ENCODE measurements around the gene HEATR1. TPM values are rescaled to one million over a fixed set of nuclear protein-coding genes. Genes with fewer than 3 reads are reported as not detected.
"Not testable (repeated sequence)": the region's sequence is repeated elsewhere in the genome, so short reads cannot be mapped to it uniquely, and the experiment has no call there.

Gene HEATR1
- total RNA-seq, 1 donor from 2014 or later = 27.8 TPM

DNA sequence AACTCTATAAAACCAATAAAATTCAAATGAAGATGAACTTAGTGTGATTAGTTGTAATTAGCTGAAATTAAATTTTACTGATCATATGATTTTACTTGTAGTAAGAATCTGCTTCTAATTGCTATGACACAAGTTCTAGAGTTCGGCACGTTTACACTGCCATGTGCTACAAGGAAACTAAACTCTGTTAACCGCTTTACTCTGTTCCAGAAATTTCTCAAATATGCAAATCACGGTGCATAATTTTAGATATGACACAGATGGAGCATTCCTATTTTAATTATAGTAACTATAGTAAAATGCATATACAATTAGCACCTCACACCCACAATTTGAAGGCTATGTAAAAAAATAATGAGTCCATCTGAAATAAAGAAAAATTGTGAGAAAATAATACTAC lies 14.8 kb downstream of the HEATR1 start:
- DNase-seq (ENCODE audit: extremely low read depth, low read depth, low spot score) = no peak

DNA sequence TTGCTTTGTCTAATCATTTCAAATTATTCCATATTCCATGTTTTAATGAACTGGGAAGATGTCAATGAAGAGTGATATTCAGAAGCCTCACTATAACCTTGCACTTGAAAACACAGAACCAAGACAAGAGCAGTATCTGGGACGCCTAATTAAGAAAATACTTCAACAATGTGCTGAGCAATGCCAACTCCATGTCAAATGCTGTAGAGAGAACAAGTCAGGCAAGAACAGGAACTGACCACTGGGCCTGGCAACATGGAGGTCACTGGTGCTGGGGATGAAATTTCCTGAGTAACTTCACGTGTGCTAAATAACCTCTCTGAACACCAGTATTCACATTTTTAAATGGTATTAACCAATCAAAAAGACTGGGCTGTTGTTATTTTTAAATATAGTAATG lies 22.8 kb downstream of the HEATR1 start:
- no peak for DNase-seq (ENCODE audit: extremely low read depth, low read depth, low spot score)

DNA sequence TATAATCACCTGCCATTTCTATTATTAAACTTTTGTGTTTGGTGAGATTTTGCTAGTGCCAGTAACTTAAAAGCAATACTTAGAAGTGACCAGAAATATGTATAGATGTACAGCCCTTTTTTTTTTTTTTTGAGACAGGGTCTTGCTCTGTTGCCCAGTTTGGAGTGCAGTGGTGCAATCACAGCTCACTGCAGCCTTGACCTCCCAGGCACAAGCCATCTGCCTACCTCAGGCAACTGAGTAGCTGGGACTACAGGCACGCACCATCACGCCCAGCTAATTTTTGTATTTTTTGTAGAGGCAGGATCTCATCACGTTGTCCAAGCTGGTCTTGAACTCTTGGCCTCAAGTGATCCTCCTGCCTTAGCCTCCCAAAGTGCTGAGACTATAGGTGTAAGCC lies 23.9 kb downstream of the HEATR1 start:
- DNase-seq (ENCODE audit: extremely low read depth, low read depth, low spot score) = not testable (repeated sequence)

DNA sequence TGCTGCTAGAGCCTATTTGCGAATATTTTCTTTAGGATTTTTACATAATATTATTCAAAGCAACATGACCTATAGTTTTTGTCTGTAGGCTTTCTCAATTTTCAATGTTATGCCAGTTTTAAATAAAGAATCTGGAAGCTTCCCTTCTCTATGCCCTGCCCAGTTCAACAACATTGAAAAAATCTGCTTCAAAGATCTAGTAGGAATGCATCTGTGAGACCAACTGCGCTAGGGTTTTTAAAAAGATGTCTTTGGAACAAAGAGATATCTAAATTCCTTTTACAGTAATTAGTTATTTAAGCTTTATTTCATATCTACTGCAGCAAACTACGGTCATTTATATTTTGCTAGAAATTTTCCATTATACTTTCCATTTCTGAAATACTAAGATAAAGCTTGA lies 25.7 kb downstream of the HEATR1 start:
- no peak for DNase-seq (ENCODE audit: extremely low read depth, low read depth, low spot score)

DNA sequence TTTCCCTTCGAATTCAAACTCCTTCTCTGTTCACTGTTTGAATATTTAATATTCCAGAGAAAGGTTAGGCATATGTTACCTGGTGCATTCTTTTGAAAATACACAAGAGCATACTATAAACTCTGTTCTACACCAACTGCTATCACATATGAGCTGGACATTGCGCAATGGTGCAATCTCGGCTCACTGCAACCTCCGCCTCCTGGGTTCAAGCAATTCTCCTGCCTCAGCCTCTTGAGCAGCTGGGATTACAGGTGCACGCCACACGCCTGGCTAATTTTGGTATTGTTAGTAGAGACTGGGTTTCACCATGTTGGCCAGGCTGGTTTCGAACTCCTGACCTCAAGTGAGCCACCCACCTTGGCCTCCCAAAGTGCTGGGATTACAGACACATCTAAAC lies 27.3 kb downstream of the HEATR1 start:
- not testable (repeated sequence) for DNase-seq (ENCODE audit: extremely low read depth, low read depth, low spot score)

DNA sequence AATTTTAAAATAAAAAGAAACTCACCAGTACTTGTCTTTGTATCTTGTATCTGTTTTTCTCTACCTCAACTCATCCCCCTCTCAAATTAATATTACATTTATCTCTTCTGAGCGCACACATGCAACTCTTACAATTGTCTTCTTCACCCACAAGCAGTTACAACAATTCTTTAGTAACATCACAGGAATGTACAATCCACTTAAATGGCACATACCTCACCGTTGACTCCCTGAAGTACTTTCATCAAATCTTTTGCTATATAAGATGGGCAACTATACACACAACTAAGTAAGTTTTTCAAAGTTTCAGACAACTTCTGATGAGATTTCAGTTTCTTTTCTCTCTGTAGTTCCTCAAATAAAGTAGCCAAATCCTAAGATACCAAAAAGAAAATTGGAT lies 28.3 kb downstream of the HEATR1 start:
- no peak for DNase-seq (ENCODE audit: extremely low read depth, low read depth, low spot score)

DNA sequence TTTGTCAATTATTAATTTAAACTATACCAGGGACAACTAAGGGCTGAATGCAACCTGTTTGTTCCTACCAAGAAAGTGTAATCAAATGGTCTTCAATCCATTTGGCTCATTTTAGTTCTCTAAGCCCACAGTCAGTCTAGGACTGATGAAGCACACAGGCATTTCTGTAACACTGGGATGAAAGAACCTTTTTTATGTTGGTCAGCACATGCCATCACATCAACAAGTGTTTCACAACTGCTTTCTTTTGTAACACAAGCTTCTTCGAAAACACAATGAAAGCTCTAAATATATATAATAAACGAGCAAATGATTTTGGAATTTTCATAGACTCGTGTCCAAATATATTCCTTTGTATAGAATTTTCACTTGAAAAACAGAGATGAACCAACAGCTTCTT lies 28.8 kb downstream of the HEATR1 start:
- no peak for DNase-seq (ENCODE audit: extremely low read depth, low read depth, low spot score)

DNA sequence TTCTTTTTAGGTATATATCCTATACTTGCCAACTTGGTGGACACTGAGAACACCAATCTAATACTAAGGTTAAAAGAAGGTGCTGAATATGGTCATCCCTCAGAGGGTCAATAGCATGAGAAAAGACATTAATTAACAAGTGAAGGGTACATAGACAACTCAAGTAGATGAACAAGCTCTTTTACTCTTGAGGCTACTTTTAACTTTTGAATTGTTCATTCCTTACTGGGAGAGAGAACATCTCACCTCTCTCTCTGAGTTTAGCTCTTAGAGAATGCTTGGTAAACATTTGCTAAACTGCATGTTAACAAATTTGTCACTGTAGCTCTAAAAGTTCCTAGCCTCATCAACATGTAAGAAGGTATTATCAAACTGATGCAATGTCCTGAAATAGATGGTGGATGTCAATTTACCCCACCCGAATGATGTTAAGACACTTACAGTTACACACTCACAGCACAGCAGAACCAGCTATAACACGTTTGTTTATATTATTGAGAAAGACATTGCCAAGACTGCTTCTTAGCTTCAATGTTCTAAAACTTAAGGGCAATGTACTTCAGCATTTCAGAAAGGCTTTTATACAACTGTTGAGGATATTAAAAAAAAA lies 35.9 kb downstream of the HEATR1 start:
- DNase-seq (ENCODE audit: extremely low read depth, low read depth, low spot score) = no peak

DNA sequence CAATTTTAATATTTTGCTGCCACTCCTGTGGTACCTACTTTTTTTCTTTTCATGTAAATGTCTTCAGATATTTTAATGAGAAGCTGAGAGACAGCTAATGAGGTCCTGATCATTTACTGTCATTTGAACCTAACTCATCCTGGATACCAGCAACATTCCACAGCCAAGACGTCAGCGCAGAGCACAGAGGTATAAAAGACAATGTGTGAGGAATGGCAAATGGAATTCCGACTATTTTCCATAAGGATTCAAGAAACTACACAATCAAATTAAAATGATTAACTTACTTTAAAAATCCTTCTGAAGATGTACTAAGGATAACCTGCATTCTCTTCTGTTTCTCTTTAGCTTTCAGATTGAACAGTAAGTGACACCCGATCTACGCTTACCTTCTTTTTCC lies 38.8 kb downstream of the HEATR1 start:
- DNase-seq (ENCODE audit: extremely low read depth, low read depth, low spot score) = no peak

DNA sequence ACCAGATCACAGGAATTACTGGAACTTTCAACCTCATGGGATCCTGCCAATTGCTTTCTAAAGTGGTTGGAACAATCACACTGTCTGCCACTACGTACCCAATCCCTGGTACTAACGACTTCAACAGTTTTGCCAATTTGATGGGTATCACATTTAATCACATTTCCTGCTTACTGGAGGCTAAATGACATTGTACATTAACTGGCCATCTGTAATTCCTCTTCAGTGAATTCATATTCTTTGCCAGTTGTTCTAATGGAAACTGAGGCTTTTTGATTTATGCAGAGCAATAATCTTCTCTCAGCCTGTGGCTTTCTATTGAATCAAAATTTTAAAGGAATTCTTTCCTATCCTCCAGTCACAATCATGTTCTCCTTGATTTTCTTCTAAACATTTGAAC lies 42.3 kb downstream of the HEATR1 start:
- no peak for DNase-seq (ENCODE audit: extremely low read depth, low read depth, low spot score)

DNA sequence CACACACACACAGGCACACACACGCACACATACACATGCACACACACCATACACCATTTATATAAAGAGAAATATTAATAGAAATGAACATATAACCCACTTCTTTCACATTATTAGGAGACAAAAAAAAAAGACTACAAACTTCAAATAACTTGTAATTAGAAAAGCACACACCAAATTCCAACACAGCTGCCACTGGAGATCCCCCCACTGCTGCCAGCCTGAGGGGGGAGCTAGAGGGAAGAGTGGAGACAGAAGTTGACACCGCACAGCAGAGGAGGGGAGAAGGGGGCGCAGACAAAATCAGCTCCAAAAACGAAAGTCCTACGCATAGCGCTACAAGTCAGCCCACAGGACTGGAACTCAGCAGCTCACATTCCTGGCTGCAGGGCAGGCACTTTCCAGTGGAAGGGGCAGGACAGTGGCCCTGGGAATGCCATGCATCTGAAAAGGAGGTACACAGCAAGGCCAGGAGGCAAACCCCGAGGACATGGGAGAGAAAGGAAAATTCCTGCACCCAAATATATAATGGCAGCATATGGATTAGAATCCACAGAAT lies 44.0 kb downstream of the HEATR1 start:
- no peak for DNase-seq (ENCODE audit: extremely low read depth, low read depth, low spot score)

DNA sequence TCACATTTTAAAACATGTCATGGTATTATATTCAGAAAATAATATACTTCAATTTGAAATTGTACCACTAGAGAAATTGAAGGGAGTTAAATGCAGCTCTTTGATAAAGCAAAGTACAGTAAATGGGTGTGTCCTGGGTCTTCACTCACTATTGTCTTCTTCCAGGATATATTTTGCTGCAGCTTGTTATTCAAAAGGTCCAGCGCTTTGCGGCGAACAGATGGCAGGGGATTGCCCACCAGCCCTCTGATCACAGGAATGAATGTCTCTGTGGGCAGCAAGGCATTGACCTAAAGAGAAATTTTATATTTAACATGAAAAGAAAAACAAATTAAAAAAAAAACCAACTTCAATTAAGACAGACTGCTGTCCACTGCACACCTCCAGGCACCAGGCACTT lies 45.5 kb downstream of the HEATR1 start:
- no peak for DNase-seq (ENCODE audit: extremely low read depth, low read depth, low spot score)

DNA sequence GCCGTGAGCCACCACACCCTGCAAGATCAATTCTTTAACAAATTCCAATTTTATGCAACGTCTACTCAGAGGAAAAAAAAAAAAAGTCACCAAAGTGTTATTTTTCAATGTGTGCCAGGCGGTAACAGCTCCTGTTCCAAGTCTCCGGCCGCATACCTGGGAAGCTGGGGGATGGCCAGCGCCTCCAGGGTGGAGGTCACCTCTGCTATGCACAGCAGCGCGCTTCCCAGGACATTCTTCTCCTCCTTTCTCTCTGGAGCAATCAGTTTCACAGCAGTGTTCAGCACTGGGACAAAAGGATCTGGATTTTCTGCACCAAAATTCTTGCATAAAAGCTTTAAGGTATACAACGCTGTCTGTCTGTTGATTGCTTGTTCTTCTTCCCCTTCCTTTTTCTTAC lies 46.2 kb downstream of the HEATR1 start:
- no peak for DNase-seq (ENCODE audit: extremely low read depth, low read depth, low spot score)

DNA sequence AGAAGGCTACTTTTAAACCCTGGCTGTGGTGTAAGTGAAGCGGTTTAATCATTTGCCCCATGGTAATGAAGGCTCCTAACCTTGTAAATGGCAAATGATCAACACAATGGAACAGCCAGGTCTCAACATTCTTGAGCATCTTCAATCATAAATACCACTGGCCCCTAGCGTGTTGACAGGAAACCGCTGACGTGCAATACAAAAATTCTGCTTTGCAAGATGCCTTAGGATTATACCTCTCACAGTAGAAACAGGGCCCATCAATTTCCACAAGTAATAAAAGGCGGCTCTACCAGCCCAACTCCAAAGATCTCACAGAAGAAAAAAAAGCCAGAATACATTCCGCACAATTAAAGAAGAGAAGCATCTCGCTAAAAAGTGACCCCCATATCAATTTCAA lies 47.7 kb downstream of the HEATR1 start:
- no peak for DNase-seq (ENCODE audit: extremely low read depth, low read depth, low spot score)

DNA sequence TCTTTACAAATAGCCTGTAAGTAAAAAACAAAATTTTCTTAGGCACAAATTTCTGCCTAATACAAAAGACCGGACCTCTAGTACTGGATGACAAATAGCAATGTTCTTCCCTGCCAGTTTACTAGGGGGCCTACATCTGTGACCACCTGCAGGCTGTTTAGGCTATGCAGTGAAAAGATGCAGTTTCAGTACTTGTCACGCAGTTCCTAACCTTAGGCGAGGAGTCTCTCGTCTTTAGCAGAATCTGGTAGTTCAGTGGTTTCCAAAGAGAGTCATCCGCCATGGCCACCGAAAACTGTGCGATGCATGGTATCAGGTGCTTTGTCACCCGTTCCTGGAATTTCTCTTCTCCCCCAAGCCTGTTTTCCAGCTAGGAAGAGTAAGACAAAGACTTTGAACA lies 50.9 kb downstream of the HEATR1 start:
- DNase-seq (ENCODE audit: extremely low read depth, low read depth, low spot score) = no peak

DNA sequence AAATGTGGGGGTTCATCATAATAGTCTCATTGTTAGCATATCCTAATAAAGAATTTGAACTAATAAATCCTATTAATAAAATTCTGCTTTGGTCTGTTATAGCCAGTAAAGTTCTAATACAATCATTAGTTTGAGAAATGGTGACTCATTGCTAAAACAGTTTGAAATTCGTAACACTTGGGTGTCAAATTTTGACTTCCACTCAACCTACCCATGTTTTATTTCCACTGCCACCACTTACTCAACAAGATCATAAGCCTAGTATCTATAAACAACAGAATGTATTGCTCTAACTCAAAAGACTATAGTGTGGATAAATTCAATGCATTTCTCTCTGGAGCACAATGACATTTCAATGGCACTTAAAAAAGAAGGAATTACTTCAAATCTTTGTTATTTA lies 51.4 kb downstream of the HEATR1 start:
- no peak for DNase-seq (ENCODE audit: extremely low read depth, low read depth, low spot score)

DNA sequence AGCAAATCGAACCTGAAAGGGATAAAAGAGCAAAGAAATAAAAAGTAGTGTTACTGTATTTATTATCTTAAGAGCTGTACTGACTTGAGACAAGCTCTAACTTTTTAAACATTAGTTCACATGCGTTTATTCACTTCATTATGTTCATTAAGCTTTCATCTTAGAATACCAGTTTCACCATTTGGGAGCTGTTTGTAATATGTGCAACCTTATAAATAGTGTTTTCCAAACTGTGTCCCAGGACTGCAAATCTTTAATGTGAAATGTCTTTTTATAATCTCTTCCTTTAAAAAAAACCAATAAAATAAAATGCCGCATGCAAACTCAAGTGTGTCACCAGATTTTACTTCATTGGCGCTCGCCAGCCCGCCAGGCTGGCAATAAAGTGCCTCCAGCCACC lies 52.2 kb downstream of the HEATR1 start:
- no peak for DNase-seq (ENCODE audit: extremely low read depth, low read depth, low spot score)

DNA sequence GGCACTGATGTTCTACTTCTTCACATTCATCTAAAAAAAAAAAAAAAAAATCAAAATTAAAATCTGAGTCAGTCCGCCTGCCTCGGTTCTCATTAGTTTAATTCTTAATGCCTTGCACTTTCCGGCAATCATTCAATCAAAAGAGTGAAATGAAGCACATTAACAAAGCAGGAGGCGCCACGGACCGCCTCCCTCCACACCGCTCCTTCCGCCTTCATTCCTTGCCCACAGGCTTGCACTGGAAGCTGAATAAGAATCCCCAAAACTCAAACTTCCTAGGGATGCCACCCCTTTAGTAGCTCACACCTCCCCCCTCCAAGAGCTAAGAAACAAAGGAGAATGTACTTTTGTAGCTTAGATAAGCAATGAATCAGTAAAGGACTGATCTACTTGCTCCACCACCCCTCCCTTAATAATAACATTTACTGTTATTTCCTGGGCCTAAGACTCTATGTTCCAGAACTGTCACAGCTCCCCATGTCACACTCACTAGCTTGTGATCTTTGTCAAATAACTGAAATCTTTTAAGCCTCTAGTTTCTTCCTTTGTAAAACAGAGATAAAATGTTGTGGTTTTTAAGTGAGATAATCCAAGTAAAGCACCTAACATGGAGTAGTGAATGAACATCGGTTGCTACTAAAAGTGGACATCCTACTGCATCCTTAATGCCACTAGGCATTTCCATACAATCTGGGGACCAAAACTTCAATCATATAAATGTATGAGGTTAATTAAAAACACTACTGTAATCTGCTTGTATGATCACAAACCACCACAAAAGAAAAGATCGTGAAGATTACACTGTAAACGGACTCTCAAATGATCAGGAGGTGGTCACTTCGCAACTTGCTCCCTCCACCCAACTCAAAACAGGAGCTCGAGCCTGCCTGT lies 53.1 kb downstream of the HEATR1 start:
- no peak for DNase-seq (ENCODE audit: extremely low read depth, low read depth, low spot score)

DNA sequence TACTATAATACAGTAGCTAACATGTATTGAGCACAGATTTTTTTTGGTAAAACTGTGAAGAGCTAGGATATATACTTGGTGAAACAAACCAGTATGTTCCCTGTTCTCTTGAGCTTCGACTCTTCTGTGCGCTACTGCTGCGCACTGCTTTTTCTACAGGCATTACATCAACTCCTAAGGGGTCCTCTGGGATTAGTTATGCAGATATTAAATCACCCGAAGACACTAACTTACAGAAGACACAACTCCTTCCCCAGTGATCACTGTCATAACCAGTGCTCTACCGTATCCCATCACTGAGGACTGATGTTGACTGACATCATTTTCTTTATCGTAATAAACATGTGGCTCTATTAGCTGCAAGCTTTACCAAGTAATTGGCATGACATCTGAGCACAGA lies 55.9 kb downstream of the HEATR1 start:
- DNase-seq (ENCODE audit: extremely low read depth, low read depth, low spot score) = no peak

DNA sequence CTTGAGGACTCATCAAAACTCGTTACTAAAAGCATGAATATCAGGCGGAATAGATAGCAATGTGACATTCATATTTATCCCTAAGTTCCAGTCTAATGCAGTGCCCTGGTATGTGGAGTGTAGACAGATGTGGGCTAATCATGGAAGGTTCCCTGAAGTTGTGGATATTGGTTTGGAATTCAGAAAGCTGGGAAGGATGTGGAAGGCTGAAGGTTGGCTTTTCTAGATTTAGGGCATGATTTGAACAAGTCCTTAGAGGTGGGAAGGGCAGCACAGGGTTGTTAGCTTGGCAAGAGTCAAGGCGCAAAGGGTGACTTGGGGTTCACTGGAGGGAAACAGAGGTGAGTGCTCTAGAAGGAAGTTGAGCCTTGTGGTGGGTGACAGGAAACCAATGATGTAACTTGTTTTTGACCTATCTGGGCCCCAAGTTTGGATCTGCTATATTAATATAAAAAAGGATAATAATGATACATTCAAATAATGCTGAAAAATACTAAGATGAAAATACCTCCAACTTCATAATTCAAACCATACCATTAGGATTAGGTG lies 58.6 kb downstream of the HEATR1 start:
- DNase-seq (ENCODE audit: extremely low read depth, low read depth, low spot score) = no peak

DNA sequence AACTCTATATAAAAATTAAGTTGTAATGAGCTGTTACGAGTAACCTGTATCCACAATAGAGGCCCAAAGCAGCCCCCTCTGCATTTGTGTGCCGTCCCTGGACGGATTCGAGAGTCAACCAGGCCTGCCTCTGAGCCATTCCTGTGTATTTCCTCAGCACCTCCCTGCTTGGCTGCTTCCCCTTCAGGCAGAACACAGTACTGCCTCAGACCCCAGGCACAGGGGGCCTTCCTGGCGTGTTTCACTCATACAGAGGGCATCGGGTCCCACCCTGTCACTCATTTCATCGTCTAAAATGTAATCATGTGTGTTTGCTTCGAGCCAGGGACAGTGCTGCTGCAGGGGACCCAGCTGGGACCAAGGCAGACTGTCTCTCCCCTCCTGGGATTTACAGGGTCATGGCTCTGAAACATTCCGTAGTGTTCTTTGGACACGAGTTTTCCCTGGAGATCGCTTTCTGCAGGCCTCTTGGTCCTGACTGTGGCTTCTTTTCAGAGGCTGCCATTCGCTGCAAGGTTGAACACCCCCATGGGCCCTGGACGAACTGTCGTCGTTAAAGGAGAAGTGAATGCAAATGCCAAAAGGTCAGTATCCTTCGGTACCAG lies 61.1 kb downstream of the HEATR1 start:
- DNase-seq (ENCODE audit: extremely low read depth, low read depth, low spot score) = no peak
